Measurements from ENCODE around the gene SLC9B2.

SLC9B2 gene

DNA sequence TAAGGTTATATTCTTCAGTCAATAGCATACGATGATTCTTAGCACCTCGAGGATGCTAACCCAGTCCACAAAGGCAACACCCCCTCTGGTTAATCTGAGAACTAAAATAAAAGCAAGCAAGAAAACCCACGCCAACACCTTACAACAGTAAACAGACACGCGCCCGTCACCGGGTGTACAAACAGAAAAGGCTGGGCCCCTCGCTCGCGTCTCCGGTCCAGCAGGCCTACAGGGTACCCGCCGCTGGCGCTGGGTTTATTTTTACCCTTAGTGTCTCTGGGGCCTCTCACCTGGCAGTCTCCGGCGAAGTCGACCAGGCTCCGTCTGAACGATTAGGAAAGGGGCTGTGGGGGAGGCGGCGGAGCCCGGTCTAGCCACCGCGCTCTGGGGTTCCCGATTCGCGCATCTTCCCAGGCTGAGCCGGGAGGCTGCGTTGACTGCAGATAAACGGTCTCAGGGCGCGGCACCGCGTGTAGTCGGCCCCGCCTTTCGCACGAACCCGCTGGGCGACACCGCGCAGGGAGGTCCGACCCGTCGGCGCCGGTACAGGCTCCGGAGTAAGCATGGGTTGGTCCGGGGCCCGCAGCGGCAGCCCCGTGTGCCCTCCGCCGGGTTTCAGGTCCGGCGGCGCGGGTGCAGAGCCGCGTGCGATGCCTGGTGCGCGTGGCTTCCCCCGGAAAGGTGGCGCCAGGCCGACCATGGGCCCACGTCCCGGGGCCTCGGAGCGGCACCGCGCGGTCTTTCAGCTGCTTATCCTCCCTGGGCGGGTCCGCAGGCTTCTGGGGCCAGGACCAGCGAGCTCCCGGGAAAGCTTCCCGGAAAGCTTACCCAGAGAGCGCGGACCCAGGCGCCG is 441 bp downstream of the SLC9B2 start:
- DNase-seq (ENCODE audit: low read depth): peak; percentile 50

- DNase-seq (ENCODE audit: low read depth): no peak
Measured at GRCh38 chr4:103075435-103075893, 1.1 kb downstream of the SLC9B2 start.

- DNase-seq (ENCODE audit: low read depth): no peak
Measured at GRCh38 chr4:103074744-103075434, 1.7 kb downstream of the SLC9B2 start.

GRCh38 chr4:103073792-103074438 is 2.6 kb downstream of the SLC9B2 start:
- DNase-seq (ENCODE audit: low read depth): no peak

DNA sequence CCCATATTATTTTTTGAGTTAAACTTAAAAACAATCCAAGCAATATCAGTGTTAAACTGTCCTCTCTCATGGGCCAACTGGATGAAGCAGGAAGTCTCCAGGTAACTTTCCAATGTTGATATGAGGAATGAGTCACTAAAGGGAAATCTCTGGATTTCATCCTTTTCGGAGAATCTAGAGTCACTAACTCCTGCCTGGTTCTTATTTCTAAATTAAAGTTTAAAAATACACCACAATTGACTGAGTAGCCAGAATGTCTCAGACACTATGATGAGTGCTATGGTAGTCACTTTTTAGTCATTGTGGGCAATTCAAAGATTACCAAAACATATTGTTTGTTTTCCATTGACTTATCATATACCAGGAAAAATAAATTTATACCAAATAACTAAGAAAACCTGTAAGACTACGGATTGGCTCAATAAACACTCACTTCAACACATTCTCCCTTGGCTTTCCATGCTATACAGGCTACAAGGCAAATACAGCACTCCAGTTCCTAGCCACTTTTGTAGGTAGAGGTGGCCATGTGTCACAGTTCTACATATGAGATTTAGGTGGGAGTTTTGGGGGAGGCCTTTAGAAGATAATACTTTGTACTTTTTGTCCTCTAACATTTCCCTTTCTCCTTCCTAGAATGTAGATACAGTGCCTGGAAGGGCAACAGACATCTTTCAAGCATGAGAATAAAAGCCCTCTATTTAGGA is 8.6 kb downstream of the SLC9B2 start:
- DNase-seq (ENCODE audit: low read depth): no peak

GRCh38 chr4:103060453-103061148 is 16.0 kb downstream of the SLC9B2 start:
- DNase-seq (ENCODE audit: low read depth): no peak

DNA sequence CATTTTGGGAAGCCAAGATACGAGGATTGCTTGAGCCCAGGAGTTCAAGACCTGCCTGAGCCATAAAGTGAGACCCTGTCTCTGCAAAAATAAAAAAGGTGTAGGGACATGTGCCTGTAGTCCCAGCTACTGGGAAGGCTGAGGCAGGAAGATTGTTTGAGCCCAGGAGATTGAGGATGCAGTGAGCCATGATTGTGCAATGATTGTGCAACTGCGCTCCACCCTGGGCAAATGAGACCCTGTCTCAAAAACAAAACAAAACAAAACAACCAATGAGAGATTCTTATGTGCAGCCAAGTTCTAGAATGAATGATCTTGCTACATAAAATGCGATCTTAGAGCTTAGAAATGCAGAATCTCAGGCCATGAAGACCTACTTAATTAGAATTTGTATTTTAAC is 22.5 kb downstream of the SLC9B2 start:
- no peak for DNase-seq (ENCODE audit: low read depth)

DNA sequence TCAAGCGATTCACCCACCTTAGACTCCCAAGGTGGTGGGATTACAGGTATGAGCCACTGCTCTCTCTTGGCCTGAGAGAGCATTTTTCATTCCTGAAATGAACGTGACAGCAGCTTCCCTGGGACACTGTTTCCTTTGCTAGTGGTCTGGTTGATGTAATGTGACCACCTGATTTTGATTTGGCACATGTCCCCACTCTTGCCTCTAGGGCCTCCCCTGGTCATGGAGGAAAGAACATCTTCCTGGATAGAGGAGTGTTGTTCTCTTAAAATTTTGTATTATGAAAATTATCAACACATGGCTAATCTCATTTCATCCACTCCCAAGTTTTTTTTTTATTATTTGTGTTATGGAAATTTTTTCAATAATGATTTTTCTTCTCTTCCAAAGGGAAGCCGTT is 23.8 kb downstream of the SLC9B2 start:
- DNase-seq (ENCODE audit: low read depth): no peak

GRCh38 chr4:103052145-103052544 is 24.4 kb downstream of the SLC9B2 start:
- DNase-seq (ENCODE audit: low read depth): no peak

GRCh38 chr4:103050736-103051436 is 25.7 kb downstream of the SLC9B2 start:
- no peak for DNase-seq (ENCODE audit: low read depth)

DNA sequence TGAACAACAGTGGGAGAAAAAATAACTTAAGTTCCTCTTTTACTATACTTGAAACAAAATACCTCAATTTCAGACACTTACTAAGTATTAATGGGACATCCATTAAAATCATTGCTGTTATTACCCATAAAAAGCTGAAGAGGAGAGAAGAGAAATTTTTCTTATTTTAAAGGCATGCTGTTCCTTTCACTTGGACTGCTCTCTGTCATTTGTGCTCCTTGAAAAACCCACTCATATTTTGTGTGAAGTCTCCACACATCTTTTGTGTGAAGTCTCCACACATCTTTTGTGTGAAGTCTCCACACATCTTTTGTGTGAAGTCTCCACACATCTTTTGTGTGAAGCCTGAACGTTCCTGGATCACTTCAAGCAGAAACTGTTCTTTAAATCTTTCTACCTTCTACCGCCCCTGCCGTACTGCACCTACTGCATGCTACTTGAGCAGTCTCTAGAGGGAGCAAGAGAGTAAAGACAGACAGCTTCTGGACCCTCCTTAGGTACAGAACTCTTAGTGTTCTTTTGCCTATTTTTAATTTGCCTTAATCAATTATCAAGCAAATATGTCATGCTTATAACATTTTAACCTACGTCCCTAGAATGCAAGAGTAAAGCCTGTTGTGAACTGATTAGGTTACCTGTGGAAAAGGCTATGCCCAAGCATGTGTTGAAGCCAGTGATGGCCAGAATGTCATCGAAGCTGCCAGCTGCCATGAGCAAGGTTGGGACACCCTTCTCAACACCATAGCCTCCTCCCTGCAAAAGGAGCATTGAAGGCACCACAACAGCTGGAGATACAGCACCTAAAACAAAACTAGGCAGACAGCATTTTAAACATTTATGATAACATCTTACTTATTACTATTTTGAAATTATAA is 29.9 kb downstream of the SLC9B2 start:
- DNase-seq (ENCODE audit: low read depth): no peak

DNA sequence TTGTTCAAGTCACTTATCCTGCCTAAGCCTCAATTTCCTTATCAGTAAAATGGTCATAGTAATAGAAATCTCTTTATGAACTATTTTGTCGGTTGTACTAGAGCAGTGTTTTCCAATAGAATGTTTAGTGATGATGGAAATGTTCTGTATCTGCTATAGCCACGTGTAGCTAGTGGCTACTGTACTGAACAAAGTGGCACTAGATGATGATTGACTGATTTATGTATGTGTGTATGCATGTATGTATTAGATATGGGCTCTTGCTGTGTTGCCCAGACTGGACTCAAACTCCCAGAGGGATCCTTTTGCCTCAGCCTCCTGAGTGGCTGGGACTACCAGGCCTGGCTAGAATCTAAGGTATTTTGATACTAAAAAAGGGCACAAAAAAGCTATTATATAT is 32.4 kb downstream of the SLC9B2 start:
- no peak for DNase-seq (ENCODE audit: low read depth)

DNA sequence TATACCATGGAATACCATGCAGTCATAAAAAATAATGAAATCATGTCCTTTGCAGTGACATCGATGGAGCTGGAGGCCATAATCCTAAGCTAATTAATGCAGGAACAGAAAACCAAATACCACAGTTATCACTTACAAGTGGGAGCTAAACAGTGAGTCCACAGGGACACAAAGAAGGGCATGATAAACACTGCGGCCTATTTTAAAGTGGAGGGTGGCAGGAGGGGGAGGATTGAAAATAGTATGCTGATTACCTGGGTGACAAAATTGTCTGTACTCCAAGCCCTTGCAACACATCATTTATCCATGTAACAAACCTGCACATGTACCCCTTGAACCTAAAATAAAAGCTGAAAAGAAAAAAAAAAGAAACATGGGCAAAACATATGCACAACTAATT is 40.4 kb downstream of the SLC9B2 start:
- DNase-seq (ENCODE audit: low read depth): no peak

- DNase-seq (ENCODE audit: low read depth): no peak
Measured at GRCh38 chr4:103032574-103032973, 44.0 kb downstream of the SLC9B2 start.

DNA sequence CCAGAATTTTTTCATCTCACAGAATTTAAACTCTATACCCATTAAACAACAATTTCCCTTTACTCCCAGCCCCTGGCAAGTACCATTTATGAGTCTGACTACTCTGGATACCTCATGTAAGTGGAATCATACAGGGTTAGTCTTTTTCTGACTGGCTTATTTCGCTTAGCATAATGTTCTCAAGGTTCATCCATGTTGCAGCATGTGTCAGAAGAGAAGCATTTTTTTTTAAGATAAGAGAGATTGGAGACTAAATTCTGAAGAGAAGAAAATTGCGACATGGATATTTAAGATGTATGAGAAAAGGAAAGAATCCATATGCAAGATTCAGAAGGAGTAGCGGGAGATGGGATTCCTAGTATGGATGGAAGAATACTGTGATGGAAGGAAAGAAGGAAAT is 45.8 kb downstream of the SLC9B2 start:
- DNase-seq (ENCODE audit: low read depth): no peak

DNA sequence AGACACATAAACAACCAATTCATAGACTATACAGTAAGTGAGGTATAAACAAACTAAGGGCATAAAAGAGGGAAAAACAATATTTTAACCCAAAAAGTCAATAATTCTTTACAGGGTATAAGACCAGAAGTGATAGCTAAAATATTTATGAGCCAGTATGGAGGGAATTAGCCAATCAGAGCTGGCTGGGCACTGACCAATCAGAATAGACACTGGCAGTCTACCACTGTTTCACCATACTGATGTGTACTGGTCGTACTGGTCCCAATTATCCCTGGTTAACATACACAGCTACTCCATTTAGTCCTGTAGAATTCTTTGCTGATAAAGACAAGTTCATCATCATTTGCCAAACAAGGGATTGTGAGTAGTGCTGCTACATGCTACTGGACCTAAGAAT is 47.3 kb downstream of the SLC9B2 start:
- DNase-seq (ENCODE audit: low read depth): no peak

GRCh38 chr4:103026868-103027267 is 49.7 kb downstream of the SLC9B2 start:
- DNase-seq (ENCODE audit: low read depth): no peak

DNA sequence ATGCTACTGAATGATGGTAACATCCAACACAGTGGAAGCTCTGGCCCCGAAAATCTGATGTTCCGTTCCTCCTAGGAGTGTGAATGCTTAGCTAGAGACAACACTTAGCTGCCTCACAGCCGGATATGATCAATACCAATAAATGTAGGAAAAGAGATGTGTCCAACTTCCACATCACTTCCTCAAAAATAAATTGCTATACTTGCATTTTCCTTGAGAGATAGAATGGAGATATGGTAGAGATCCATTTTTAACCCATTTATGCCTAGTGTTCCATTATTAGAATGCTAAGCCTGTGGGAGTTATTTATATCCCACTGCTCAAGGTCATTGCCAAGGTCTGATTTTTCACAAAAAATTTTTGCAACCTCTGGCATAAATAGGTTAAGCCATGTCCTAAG is 51.6 kb downstream of the SLC9B2 start:
- no peak for DNase-seq (ENCODE audit: low read depth)

DNA sequence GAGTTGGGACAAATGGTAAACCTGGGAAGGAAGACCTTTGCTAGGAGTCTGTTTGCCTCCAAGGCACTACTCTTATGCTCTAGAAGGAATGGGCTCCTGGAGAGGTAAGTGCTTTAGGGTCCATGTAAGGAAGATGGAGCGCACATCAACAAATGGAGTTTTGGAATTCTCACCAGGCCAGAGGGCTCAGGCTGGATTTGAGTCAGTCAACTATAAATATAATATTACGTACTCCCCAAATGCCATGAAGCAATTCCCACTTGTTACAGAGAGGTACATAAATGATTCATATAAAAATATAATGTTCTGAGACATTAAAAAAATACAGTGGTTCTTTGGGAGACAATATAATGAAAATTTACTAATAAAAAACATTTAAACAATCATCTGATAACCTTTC is 55.4 kb downstream of the SLC9B2 start:
- no peak for DNase-seq (ENCODE audit: low read depth)

Data from HS-27A (cell line).